NOMO-1 treated with dmso at 0.1 percent for 144 hours (cell line): ENCODE measurements around the gene NLRP7.
"Not testable (repeated sequence)": the region's sequence is repeated elsewhere in the genome, so short reads cannot be mapped to it uniquely, and the experiment has no call there.

Experiments
- DNase-seq: peaks from one replicate; lab custom pipeline; 2025; ENCODE audit not compliant: unreplicated experiment; lab: John Stamatoyannopoulos, UW

The NLRP7 gene

GRCh38 chr19:54919646-54920563 is 27.4 kb downstream of the NLRP7 start:
- DNase-seq: not testable (repeated sequence)

- no peak for DNase-seq
Observed at GRCh38 chr19:54918499-54918898, 28.8 kb downstream of the NLRP7 start.

DNA sequence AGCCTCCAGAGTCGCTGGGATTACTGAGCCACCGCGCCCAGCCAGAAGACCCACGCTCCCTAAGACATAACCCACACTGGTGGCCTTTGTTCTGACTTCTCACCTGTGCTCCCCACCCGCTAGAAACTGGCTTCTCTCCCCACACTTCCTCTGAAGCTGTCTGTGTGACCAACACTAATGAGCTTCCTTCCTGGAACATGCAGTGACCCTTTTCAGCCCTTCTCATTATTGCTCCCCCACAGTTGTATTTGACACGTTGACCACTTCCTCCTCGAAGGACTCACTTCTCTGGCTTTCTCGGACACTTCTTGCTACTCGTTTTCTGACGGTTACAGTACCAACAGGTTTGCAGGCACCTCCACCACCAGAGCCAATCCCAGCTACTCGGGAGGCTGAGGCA is 30.5 kb downstream of the NLRP7 start:
- peak; percentile 40 for DNase-seq

DNA sequence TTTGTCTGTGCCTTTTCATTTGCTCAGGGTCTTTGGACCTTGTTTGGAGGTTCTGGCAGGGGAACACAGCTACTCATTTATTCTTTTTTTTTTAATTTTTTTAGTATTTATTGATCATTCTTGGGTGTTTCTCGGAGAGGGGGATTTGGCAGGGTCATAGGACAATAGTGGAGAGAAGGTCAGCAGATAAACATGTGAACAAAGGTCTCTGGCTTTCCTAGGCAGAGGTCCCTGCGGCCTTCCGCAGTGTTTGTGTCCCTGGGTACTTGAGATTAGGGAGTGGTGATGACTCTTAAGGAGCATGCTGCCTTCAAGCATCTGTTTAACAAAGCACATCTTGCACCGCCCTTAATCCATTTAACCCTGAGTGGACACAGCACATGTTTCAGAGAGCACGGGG is 39.4 kb downstream of the NLRP7 start:
- not testable (repeated sequence) for DNase-seq

DNA sequence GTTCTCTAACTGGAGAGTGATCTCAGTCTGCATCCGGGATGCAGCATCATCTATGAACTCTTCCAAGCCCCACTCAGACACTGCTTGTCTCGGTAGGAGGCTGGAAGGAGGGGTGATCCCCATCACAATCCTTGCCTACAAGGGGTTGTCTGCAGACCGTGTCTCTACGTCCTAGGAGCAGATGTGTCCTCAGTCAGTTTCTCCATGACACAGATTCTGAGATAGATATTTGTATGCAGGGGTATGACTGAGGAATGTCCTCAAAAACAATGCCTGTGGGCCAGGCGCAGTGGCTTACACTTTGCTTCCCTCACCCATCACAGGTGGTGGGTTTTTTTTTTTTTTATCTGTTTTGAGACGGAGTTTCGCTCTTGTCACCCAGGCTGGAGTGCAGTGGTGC is 40.5 kb downstream of the NLRP7 start:
- DNase-seq: no peak

- DNase-seq: no peak
Observed at GRCh38 chr19:54905803-54906511, 41.4 kb downstream of the NLRP7 start, which contains the start of gene NCR1. NCR1 (plus strand) TSS chr19:54906148; CDS start chr19:54906188, 40 bp downstream.

DNA sequence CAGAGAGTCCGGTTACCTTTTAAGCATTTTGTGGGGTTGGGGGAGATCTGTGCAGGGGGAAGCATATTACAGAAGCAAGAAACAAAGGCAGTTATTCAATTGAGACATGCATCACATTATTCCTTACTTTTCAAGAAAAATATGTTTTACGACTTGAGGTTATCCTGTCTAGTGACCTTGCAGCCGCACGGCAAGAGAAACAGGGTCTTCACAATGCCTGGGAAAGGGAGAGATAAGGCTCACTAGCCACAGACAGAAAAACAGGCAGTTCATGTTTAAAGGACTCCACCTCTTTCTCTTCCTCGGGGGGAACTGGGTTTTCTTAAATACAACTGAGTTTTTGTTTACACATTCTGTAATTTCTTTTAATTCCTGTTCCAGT is 41.9 kb downstream of the NLRP7 start:
- DNase-seq: no peak

- not testable (repeated sequence) for DNase-seq
Observed at GRCh38 chr19:54904261-54904660, 43.1 kb downstream of the NLRP7 start.

DNA sequence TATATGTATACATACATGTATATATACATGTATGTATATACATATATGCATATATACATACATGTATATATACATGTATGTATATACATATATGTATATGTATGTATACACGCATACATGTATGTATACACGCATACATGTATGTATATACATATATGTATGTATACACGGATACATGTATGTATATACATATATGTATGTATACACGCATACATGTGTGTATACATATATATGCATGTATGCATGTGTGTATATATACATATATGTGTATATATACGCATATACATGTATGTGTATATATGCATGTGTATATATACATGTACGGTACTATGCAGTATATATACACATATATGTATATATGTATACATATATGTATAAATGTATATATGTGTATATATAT is 44.0 kb downstream of the NLRP7 start:
- no peak for DNase-seq

- no peak for DNase-seq
Observed at GRCh38 chr19:54902061-54902460, 45.3 kb downstream of the NLRP7 start.

GRCh38 chr19:54901153-54901552 is 46.2 kb downstream of the NLRP7 start:
- peak; percentile 69 for DNase-seq

- DNase-seq: not testable (repeated sequence)
Observed at GRCh38 chr19:54899646-54900045, 47.7 kb downstream of the NLRP7 start.

GRCh38 chr19:54898685-54899084 is 48.6 kb downstream of the NLRP7 start:
- not testable (repeated sequence) for DNase-seq

DNA sequence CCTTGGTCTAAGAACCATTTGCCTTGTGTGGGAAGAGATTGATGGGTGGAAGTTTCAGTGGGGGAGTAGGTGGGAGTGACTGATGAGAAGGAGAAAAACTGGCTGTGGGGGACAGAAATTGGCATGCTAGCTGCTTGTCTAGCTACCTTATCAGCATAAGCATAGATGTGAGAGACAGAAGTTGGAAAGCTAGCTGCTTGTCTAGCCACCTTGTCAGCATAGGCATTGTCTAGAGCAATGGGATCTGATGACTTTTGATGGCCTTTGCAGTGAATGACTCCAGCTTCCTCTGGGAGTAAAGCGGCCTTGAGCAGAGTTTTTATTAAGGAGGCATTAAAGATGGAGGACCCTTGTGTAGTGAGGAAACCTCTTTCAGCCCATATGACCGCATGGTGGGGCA is 51.3 kb downstream of the NLRP7 start:
- no peak for DNase-seq

DNA sequence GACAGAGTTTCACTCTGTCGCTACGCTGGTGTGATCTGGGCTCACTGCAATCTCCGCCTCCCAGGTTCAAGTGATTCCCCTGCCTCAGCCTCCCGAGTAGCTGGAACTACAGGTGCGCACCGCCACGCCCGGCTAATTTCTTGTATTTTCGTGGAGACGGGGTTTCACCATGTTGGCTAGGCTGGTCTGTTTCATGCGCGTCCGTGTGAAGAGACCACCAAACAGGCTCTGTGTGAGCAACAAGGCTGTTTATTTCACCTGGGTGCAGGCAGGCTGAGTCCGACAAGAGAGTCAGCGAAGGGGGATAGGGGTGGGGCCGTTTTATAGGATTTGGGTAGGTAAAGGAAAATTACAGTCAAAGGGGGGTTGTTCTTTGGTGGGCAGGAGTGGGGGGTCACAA is 53.2 kb downstream of the NLRP7 start:
- DNase-seq: not testable (repeated sequence)

- no peak for DNase-seq
Observed at GRCh38 chr19:54893406-54893805, 53.9 kb downstream of the NLRP7 start.

- no peak for DNase-seq
Observed at GRCh38 chr19:54889566-54889965, 57.8 kb downstream of the NLRP7 start.

- no peak for DNase-seq
Observed at GRCh38 chr19:54888239-54888638, 59.1 kb downstream of the NLRP7 start.

- DNase-seq: no peak
Observed at GRCh38 chr19:54883228-54883627, 64.1 kb downstream of the NLRP7 start.

GRCh38 chr19:54882758-54883157 is 64.6 kb downstream of the NLRP7 start:
- DNase-seq: no peak

DNA sequence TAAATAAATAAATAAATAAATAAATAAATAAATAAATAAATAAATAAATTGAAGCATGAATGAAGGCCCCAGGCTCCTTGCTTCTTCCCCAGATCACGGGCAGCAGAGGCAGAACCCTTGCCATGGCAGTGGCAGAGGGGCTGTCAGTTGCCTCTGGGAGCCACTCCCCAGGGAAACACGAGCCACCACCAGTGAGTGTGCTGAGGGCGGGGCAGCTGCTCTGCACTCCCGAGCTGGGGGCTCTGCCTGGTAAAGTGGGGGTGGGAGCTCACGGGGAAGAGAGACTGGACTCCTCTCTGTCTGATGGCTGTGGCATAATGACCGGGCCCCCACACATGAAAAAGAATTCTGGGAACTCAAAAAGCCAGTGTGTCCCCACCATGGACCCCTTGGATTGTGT is 65.4 kb downstream of the NLRP7 start:
- DNase-seq: no peak

DNA sequence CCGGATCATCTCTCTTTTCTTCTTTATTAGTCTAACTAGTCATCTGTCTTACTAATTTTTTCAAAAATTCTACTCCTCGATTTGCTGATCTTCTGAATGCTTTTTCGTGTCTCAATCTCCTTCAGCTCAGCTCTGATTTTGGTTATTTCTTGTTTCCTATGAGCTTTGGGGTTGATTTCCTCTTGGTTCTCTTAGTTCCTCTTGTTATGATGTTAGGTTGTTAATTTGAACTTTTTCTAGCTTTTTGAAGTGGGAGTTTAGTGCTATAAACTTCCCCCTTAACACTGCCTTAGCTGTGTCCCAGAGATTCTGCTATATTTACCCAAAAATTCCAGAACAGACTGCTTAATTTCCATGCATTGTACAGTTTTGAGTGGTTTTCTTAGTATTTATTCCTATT is 69.9 kb downstream of the NLRP7 start:
- no peak for DNase-seq
